ENCODE measurements around the gene MOB3A.

DNA sequence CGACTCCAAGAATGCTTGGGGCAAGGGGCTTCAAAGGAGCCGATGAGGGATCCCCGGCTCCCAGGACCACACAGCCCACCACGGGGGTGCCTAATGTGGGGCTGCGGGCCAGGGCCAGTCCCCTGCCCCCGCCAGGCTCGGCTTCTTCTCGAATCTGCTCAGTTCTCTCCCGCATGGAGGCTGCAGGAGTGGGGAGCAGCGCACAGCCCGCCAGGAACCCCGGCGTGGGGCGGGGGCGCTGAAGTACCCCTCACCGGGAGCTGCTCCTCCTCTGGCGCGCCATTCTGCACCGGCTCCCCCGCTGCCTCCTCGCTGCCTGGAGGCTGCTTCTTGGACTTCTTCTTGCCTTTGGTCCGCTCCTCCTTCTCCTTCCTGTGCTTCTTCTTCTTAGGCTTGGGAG lies 15.3 kb upstream of the MOB3A start:
- TF ChIP-seq POU6F1 (CRISPR knock-in tag; IDR thresholded peaks at IDR 0.05; ENCODE audit: borderline replicate concordance, low read depth) (no peak), ZC3H10 (CRISPR knock-in tag; IDR thresholded peaks at IDR 0.05) (no peak), ZFP30 (CRISPR knock-in tag; IDR thresholded peaks at IDR 0.05) (no peak), ZNF70 (CRISPR knock-in tag; IDR thresholded peaks at IDR 0.05) (no peak), ARNTL (CRISPR knock-in tag; IDR thresholded peaks at IDR 0.05; ENCODE audit: borderline replicate concordance, low read depth) (no peak), SNAI2 (CRISPR knock-in tag; IDR thresholded peaks at IDR 0.05) (no peak), CSDC2 (CRISPR knock-in tag; IDR thresholded peaks at IDR 0.05) (no peak), OSR1 (CRISPR knock-in tag; IDR thresholded peaks at IDR 0.05) (no peak), ESRRG (CRISPR knock-in tag; IDR thresholded peaks at IDR 0.05) (no peak)
- TF ChIP-seq, protein P1, sequence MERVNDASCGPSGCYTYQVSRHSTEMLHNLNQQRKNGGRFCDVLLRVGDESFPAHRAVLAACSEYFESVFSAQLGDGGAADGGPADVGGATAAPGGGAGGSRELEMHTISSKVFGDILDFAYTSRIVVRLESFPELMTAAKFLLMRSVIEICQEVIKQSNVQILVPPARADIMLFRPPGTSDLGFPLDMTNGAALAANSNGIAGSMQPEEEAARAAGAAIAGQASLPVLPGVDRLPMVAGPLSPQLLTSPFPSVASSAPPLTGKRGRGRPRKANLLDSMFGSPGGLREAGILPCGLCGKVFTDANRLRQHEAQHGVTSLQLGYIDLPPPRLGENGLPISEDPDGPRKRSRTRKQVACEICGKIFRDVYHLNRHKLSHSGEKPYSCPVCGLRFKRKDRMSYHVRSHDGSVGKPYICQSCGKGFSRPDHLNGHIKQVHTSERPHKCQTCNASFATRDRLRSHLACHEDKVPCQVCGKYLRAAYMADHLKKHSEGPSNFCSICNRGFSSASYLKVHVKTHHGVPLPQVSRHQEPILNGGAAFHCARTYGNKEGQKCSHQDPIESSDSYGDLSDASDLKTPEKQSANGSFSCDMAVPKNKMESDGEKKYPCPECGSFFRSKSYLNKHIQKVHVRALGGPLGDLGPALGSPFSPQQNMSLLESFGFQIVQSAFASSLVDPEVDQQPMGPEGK (CRISPR knock-in tag; IDR thresholded peaks at IDR 0.05; ENCODE audit: borderline replicate concordance), result no peak
- TF ChIP-seq, protein P2, sequence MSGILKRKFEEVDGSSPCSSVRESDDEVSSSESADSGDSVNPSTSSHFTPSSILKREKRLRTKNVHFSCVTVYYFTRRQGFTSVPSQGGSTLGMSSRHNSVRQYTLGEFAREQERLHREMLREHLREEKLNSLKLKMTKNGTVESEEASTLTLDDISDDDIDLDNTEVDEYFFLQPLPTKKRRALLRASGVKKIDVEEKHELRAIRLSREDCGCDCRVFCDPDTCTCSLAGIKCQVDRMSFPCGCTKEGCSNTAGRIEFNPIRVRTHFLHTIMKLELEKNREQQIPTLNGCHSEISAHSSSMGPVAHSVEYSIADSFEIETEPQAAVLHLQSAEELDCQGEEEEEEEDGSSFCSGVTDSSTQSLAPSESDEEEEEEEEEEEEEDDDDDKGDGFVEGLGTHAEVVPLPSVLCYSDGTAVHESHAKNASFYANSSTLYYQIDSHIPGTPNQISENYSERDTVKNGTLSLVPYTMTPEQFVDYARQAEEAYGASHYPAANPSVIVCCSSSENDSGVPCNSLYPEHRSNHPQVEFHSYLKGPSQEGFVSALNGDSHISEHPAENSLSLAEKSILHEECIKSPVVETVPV (CRISPR knock-in tag; IDR thresholded peaks at IDR 0.05), result no peak

Measured in SK-N-SH treated with all-trans-retinoic acid at 6 μM for 48 hours (cell line).